Right ventricle myocardium superior (tissue), 1 donor: Measurements from ENCODE around the gene TCHH. TPM values are rescaled to one million over a fixed set of nuclear protein-coding genes. Genes with fewer than 3 reads are reported as not detected.
"Not testable (repeated sequence)": the region's sequence is repeated elsewhere in the genome, so short reads cannot be mapped to it uniquely, and the experiment has no call there.

Source experiments
- ATAC-seq: fragments of 200-7000 bp; cut with Tn5 transposase; one replicate; pipeline ENCODE4 v1.9.1; 2020; ENCODE audit warnings: mild to moderate bottlenecking; ENCODE audit not compliant: poor library complexity
- DNase-seq: peaks from one replicate; pipeline ENCODE4 v3.0.0-alpha.2; 2020
- intact Hi-C: fragments of 100-400 bp; cut with DNase I; formaldehyde crosslinking; loops from one replicate; pipeline ENCODE4 v1.11.2; 2022
- long read RNA-seq: library from polyadenylated mRNA; unstranded; transcript quantifications from one replicate; pipeline ENCODE4 v2.0.0, GENCODE V29; 2021
- total RNA-seq: library from RNA; stranded (reverse); fragmentation: NEBNext Ultra II Directional; extraction: Animal tissue kit (Norgen Biotek cat#: 25700); gene quantifications from one replicate; pipeline ENCODE4 v1.2.1, GENCODE V29; 2021
- donor health status: DM: no; HTN: yes; CAD: no; lungs with severe emphysema.

Gene TCHH
- not detected for total RNA-seq
- long read RNA-seq: 0 reads

- DNase-seq (no peak), ATAC-seq (no peak)
- intact Hi-C loops: no loop called here
Observed at GRCh38 chr1:152115344-152115743, at the start of gene TCHH. TSS of gene TCHH (minus strand) at chr1:152115444. CDS start at chr1:152114080, 1,364 bp downstream.

GRCh38 chr1:152164517-152165136, 49.4 kb upstream of the TCHH start:
- ATAC-seq (no peak), DNase-seq (no peak)
- intact Hi-C loops: no loop called here

GRCh38 chr1:152162792-152163463, 47.7 kb upstream of the TCHH start:
- DNase-seq: no peak
- intact Hi-C loops: no loop called here
- no peak for ATAC-seq

GRCh38 chr1:152160576-152160975, 45.3 kb upstream of the TCHH start:
- intact Hi-C loops: no loop called here
- ATAC-seq (peak; percentile 29), DNase-seq (no peak)

GRCh38 chr1:152159144-152159543, 43.9 kb upstream of the TCHH start, which contains the start of gene RPTN:
TSS of gene RPTN (minus strand) at chr1:152159228. CDS start at chr1:152157889, 1,339 bp downstream.
- ATAC-seq: no peak
- DNase-seq: no peak
- intact Hi-C loops: no loop called here

GRCh38 chr1:152153996-152154395, 38.8 kb upstream of the TCHH start:
- DNase-seq (no peak), ATAC-seq (no peak)
- intact Hi-C loops: no loop called here

- ATAC-seq (no peak), DNase-seq (no peak)
- intact Hi-C loops: no loop called here
Observed at GRCh38 chr1:152151646-152152045, 36.4 kb upstream of the TCHH start.

- no peak for ATAC-seq
- intact Hi-C loops: no loop called here
- no peak for DNase-seq
Observed at GRCh38 chr1:152148981-152149380, 33.7 kb upstream of the TCHH start.

- no peak for DNase-seq
- intact Hi-C loops: no loop called here
- ATAC-seq: no peak
Observed at GRCh38 chr1:152148051-152148450, 32.8 kb upstream of the TCHH start.

- ATAC-seq (no peak), DNase-seq (no peak)
- intact Hi-C loops: no loop called here
Observed at GRCh38 chr1:152145769-152146168, 30.5 kb upstream of the TCHH start.

- intact Hi-C loops, DNase-seq, ATAC-seq: not testable (repeated sequence)
Observed at GRCh38 chr1:152144674-152145183, 29.5 kb upstream of the TCHH start.

- intact Hi-C loops: no loop called here
- DNase-seq: no peak
- ATAC-seq: no peak
Observed at GRCh38 chr1:152143150-152143887, 28.1 kb upstream of the TCHH start.

- ATAC-seq (peak; percentile 55), DNase-seq (peak; percentile 47)
Observed at GRCh38 chr1:152141971-152142584, 26.8 kb upstream of the TCHH start.

GRCh38 chr1:152137215-152137614, 22.0 kb upstream of the TCHH start:
- intact Hi-C loops: no loop called here
- no peak for ATAC-seq
- no peak for DNase-seq

More at GRCh38 chr1:152141971-152142584, 26.8 kb upstream of the TCHH start:
- intact Hi-C loops: loop anchor here (2.0 kb wide), 1 partner anchor 43 kb away; no protein-coding TSS in a partner anchor

- no peak for ATAC-seq
- DNase-seq: no peak
- intact Hi-C loops: no loop called here
Observed at GRCh38 chr1:152130186-152130585, 14.9 kb upstream of the TCHH start.

- intact Hi-C loops: no loop called here
- DNase-seq (no peak), ATAC-seq (no peak)
Observed at GRCh38 chr1:152127673-152128072, 12.4 kb upstream of the TCHH start.

GRCh38 chr1:152125834-152126443, 10.7 kb upstream of the TCHH start:
- ATAC-seq (no peak), DNase-seq (no peak)
- intact Hi-C loops: no loop called here

GRCh38 chr1:152118915-152119314, 3.7 kb upstream of the TCHH start:
- ATAC-seq (no peak), DNase-seq (no peak)
- intact Hi-C loops: no loop called here
